HepG2 (cell line): ENCODE data around the gene NDE1. TPM values are rescaled to one million over a fixed set of nuclear protein-coding genes. Genes with fewer than 3 reads are reported as not detected.

Source experiments
- AKAP8 ChIP-seq: sonication (generic); formaldehyde crosslinking; IDR thresholded peaks from 2 replicates; pipeline ENCODE4 v1.5.1; 2020; ENCODE audit warnings: mild to moderate bottlenecking, missing genetic modification reagents
- ASH2L ChIP-seq: fragments of 300-600, 200-600 bp; sonication (generic); IDR thresholded peaks from 2 replicates; pipeline ENCODE4 v1.7.0; 2017; ENCODE audit warnings: low read depth, mild to moderate bottlenecking, moderate library complexity, mixed read lengths, low read length; ENCODE audit not compliant: insufficient read length
- CENPT ChIP-seq: sonication (generic); formaldehyde crosslinking; IDR thresholded peaks from 2 replicates; pipeline ENCODE4 v1.8.0; 2022; ENCODE audit warnings: low read depth, mild to moderate bottlenecking, moderate library complexity, missing genetic modification reagents
- ELF4 ChIP-seq: sonication (generic); formaldehyde crosslinking; IDR thresholded peaks from 2 replicates; pipeline ENCODE4 v1.5.0; 2020; ENCODE audit warnings: missing genetic modification reagents, mild to moderate bottlenecking, moderate library complexity, borderline replicate concordance
- FOXO1 ChIP-seq: sonication (generic); formaldehyde crosslinking; IDR thresholded peaks from 2 replicates; pipeline ENCODE4 v1.4.0; 2020; ENCODE audit warnings: missing genetic modification reagents
- HDAC1 ChIP-seq: sonication (generic); formaldehyde crosslinking; IDR thresholded peaks from 2 replicates; pipeline ENCODE4 v1.5.1; 2020; ENCODE audit warnings: mild to moderate bottlenecking, missing genetic modification reagents
- HNRNPK ChIP-seq: fragments of 200-400 bp; formaldehyde crosslinking; IDR thresholded peaks from 2 replicates; pipeline ENCODE4 v1.6.1; 2018; ENCODE audit warnings: low read length, low read depth, moderate library complexity, mild to moderate bottlenecking; ENCODE audit not compliant: poor library complexity, severe bottlenecking
- KMT2A ChIP-seq: sonication (generic); formaldehyde crosslinking; IDR thresholded peaks from 2 replicates; pipeline ENCODE4 v1.4.0; 2020; ENCODE audit warnings: missing genetic modification reagents
- MBD4 ChIP-seq: IDR thresholded peaks from 2 replicates; pipeline ENCODE4 v1.6.1; 2012; ENCODE audit warnings: low read length, inconsistent platforms, borderline replicate concordance
- MTERF4 ChIP-seq: sonication (generic); formaldehyde crosslinking; IDR thresholded peaks from 2 replicates; pipeline ENCODE4 v1.8.0; 2023; ENCODE audit warnings: mild to moderate bottlenecking, missing genetic modification reagents
- MXD4 ChIP-seq: IDR thresholded peaks from 2 replicates; pipeline ENCODE4 v1.6.1; 2016; ENCODE audit warnings: mild to moderate bottlenecking, missing biosample characterization, missing genetic modification reagents
- RBM22 ChIP-seq: fragments of 200-400 bp; formaldehyde crosslinking; optimal IDR thresholded peaks from 2 replicates; pipeline ENCODE3; 2017; ENCODE audit warnings: mild to moderate bottlenecking, low read length, moderate library complexity
- SSRP1 ChIP-seq: IDR thresholded peaks from 2 replicates; pipeline ENCODE4 v1.6.1; 2016; ENCODE audit warnings: control low read depth
- ZBTB2 ChIP-seq: sonication (generic); formaldehyde crosslinking; IDR thresholded peaks from 2 replicates; pipeline ENCODE4 v1.8.0; 2022; ENCODE audit warnings: low read depth, missing genetic modification reagents
- ZFP36L1 ChIP-seq: sonication (generic); formaldehyde crosslinking; IDR thresholded peaks from 2 replicates; pipeline ENCODE4 v1.8.0; 2022; ENCODE audit warnings: mild to moderate bottlenecking, missing genetic modification reagents, moderate library complexity
- ZNF333 ChIP-seq: sonication (generic); formaldehyde crosslinking; IDR thresholded peaks from 2 replicates; pipeline ENCODE4 v1.4.0; 2020; ENCODE audit warnings: mild to moderate bottlenecking, missing genetic modification reagents, borderline replicate concordance
- ZNF605 ChIP-seq: sonication (generic); formaldehyde crosslinking; IDR thresholded peaks from 2 replicates; pipeline ENCODE4 v1.8.0; 2022; ENCODE audit warnings: mild to moderate bottlenecking, missing genetic modification reagents
- ZNF607 ChIP-seq: sonication (generic); formaldehyde crosslinking; IDR thresholded peaks from 2 replicates; pipeline ENCODE4 v1.5.1; 2020; ENCODE audit warnings: missing genetic modification reagents, mild to moderate bottlenecking, borderline replicate concordance
- ZNF615 ChIP-seq: sonication (generic); formaldehyde crosslinking; IDR thresholded peaks from 2 replicates; pipeline ENCODE4 v1.5.0; 2020; ENCODE audit warnings: mild to moderate bottlenecking, missing genetic modification reagents, borderline replicate concordance
- ZNF670 ChIP-seq: sonication (generic); formaldehyde crosslinking; IDR thresholded peaks from 2 replicates; pipeline ENCODE4 v1.8.0; 2022; ENCODE audit warnings: mild to moderate bottlenecking, missing genetic modification reagents, borderline replicate concordance
- ZNF790 ChIP-seq: sonication (generic); formaldehyde crosslinking; IDR thresholded peaks from 2 replicates; pipeline ENCODE4 v1.8.0; 2022; ENCODE audit warnings: missing genetic modification reagents, mild to moderate bottlenecking, borderline replicate concordance
- ZSCAN5A ChIP-seq: sonication (generic); formaldehyde crosslinking; IDR thresholded peaks from 2 replicates; pipeline ENCODE4 v1.8.0; 2022; ENCODE audit warnings: mild to moderate bottlenecking, missing genetic modification reagents, borderline replicate concordance
- polyA plus RNA-seq, 8 experiments: library from polyadenylated mRNA; depleted of rRNA in 3 of 8; stranded (reverse) in 7 of 8; unstranded in 1 of 8; fragments of >200 nt; fragmentation: Illumina TruSeq in 4 of 8; extraction: Trizol in 4 of 8; gene quantifications; 2 replicates each; pipeline versions ENCODE4 v1.2.1 to v1.2.3, GENCODE V29; 2011 to 2016; ENCODE audit warnings: low read depth in 4 of 8, missing spikeins in 1 of 8, mixed read lengths in 1 of 8; ENCODE audit not compliant: insufficient read depth in 1 of 8
- total RNA-seq, 5 experiments: library from RNA; depleted of rRNA; stranded (reverse); fragments of >200 nt; fragmentation: Illumina TruSeq; extraction: Trizol; gene quantifications; 2 replicates each; pipeline ENCODE4 v1.2.3, GENCODE V29; 2016; ENCODE audit warnings: low read depth in 1 of 5

Gene NDE1
- total and polyA plus RNA-seq, 2 of the 13 experiments (the other 11 are each of a cell fraction or from before 2014, with no cell fraction given) = 40.9 to 72.5 TPM

GRCh38 chr16:15641753-15642556 is 8.1 kb upstream of the NDE1 start (continued):
- TF ChIP-seq RBM22 = no peak
- peak; percentile 31; the same call in 1 of the 2 replicates for TF ChIP-seq HDAC1 (CRISPR knock-in tag)
- TF ChIP-seq ZNF605 (CRISPR knock-in tag) = peak; percentile 18; the same call in 1 of the 2 replicates
- TF ChIP-seq ZSCAN5A (CRISPR knock-in tag) = no peak
- peak; percentile 84; the same call in 1 of the 2 replicates for TF ChIP-seq ZNF615
- TF ChIP-seq ZNF790 (CRISPR knock-in tag) = peak; percentile 86
- TF ChIP-seq ZNF670 = 0 out of 2 replicates have a peak, but pooled peaks have one; percentile 26
- TF ChIP-seq HNRNPK = peak; percentile 55
- peak; percentile 5; the same call in 1 of the 2 replicates for TF ChIP-seq KMT2A (CRISPR knock-in tag)
- no peak for TF ChIP-seq ZNF333
- TF ChIP-seq CENPT (CRISPR knock-in tag) = no peak
- TF ChIP-seq MBD4 = no peak
- TF ChIP-seq ASH2L = peak; percentile 46
- 0 out of 2 replicates have a peak, but pooled peaks have one; percentile 6 for TF ChIP-seq ZNF607
- TF ChIP-seq SSRP1 (CRISPR knock-in tag) = peak; percentile 74; the same call in 1 of the 2 replicates
- TF ChIP-seq FOXO1 (CRISPR knock-in tag) = no peak
- TF ChIP-seq MTERF4 (CRISPR knock-in tag) = 0 out of 2 replicates have a peak, but pooled peaks have one; percentile 57
- TF ChIP-seq ELF4 (CRISPR knock-in tag) = peak; percentile 94; the same call in 1 of the 2 replicates
- TF ChIP-seq AKAP8 = no peak
- peak; percentile 42; the same call in 1 of the 2 replicates for TF ChIP-seq ZFP36L1 (CRISPR knock-in tag)
- TF ChIP-seq ZBTB2 (CRISPR knock-in tag) = no peak
- no peak for TF ChIP-seq MXD4 (CRISPR knock-in tag)
